ENCODE data around the gene KRT4. TPM values are rescaled to one million over a fixed set of nuclear protein-coding genes. Genes with fewer than 3 reads are reported as not detected.

The KRT4 gene
- total RNA-seq, 3 donors from 2014 or later: not detected

- H3K9me3 Mint-ChIP-seq: no peaks in the 10 kb centered on the region
- ATAC-seq (no peak), DNase-seq (no peak)
- H3K4me3 Mint-ChIP-seq: no peak overlapping the region
- no peaks in the 10 kb centered on the region for H3K36me3 Mint-ChIP-seq (ENCODE audit: insufficient read depth)
- peaks cover 2% of the 10 kb centered on the region for H3K27me3 Mint-ChIP-seq (ENCODE audit: low read depth)
- no peaks in the 10 kb centered on the region for H3K4me1 Mint-ChIP-seq (ENCODE audit: low read depth)
Observed at GRCh38 chr12:52810554-52810953, 3.4 kb downstream of the KRT4 start.

- H3K9me3 Mint-ChIP-seq: no peaks in the 10 kb centered on the region
- H3K4me1 Mint-ChIP-seq (ENCODE audit: low read depth): no peaks in the 10 kb centered on the region
- ATAC-seq (no peak), DNase-seq (no peak)
- no peak overlapping the region for H3K4me3 Mint-ChIP-seq
- peaks cover 2% of the 10 kb centered on the region for H3K27me3 Mint-ChIP-seq (ENCODE audit: low read depth)
- no peaks in the 10 kb centered on the region for H3K36me3 Mint-ChIP-seq (ENCODE audit: insufficient read depth)
Observed at GRCh38 chr12:52809166-52809565, 4.8 kb downstream of the KRT4 start.

GRCh38 chr12:52808573-52809160 is 5.2 kb downstream of the KRT4 start:
- no peaks in the 10 kb centered on the region for H3K4me1 Mint-ChIP-seq (ENCODE audit: low read depth)
- no peaks in the 10 kb centered on the region for H3K9me3 Mint-ChIP-seq

GRCh38 chr12:52807544-52808470 is 6.1 kb downstream of the KRT4 start:
- Mint-ChIP-seq H3K9me3 (no peaks in the 10 kb centered on the region), H3K36me3 (ENCODE audit: insufficient read depth) (no peaks in the 10 kb centered on the region), H3K4me1 (ENCODE audit: low read depth) (no peaks in the 10 kb centered on the region), H3K27me3 (ENCODE audit: low read depth) (peaks cover 2% of the 10 kb centered on the region), H3K4me3 (no peak overlapping the region)
- ATAC-seq (no peak), DNase-seq (no peak)

More at GRCh38 chr12:52808573-52809160, 5.2 kb downstream of the KRT4 start:
- ATAC-seq (no peak), DNase-seq (no peak)
- Mint-ChIP-seq H3K36me3 (ENCODE audit: insufficient read depth) (no peaks in the 10 kb centered on the region), H3K27me3 (ENCODE audit: low read depth) (peaks cover 2% of the 10 kb centered on the region), H3K4me3 (no peak overlapping the region)

GRCh38 chr12:52806821-52807543 is 6.9 kb downstream of the KRT4 start:
- H3K4me1 Mint-ChIP-seq (ENCODE audit: low read depth): no peaks in the 10 kb centered on the region
- ATAC-seq: no peak
- DNase-seq: no peak
- no peaks in the 10 kb centered on the region for H3K9me3 Mint-ChIP-seq
- H3K27me3 Mint-ChIP-seq (ENCODE audit: low read depth): peaks cover 2% of the 10 kb centered on the region
- H3K4me3 Mint-ChIP-seq: no peak overlapping the region
- H3K36me3 Mint-ChIP-seq (ENCODE audit: insufficient read depth): no peaks in the 10 kb centered on the region

GRCh38 chr12:52806169-52806811 is 7.6 kb downstream of the KRT4 start:
- Mint-ChIP-seq H3K4me1 (ENCODE audit: low read depth) (no peaks in the 10 kb centered on the region), H3K36me3 (ENCODE audit: insufficient read depth) (no peaks in the 10 kb centered on the region)
- ATAC-seq: no peak

GRCh38 chr12:52805739-52806138 is 8.2 kb downstream of the KRT4 start:
- no peak for DNase-seq
- Mint-ChIP-seq H3K9me3 (no peaks in the 10 kb centered on the region), H3K4me3 (no peak overlapping the region), H3K27me3 (ENCODE audit: low read depth) (peaks cover 2% of the 10 kb centered on the region), H3K36me3 (ENCODE audit: insufficient read depth) (no peaks in the 10 kb centered on the region), H3K4me1 (ENCODE audit: low read depth) (no peaks in the 10 kb centered on the region)
- ATAC-seq: no peak

More at GRCh38 chr12:52806169-52806811, 7.6 kb downstream of the KRT4 start:
- DNase-seq: no peak
- H3K27me3 Mint-ChIP-seq (ENCODE audit: low read depth): peaks cover 2% of the 10 kb centered on the region
- no peak overlapping the region for H3K4me3 Mint-ChIP-seq
- no peaks in the 10 kb centered on the region for H3K9me3 Mint-ChIP-seq

GRCh38 chr12:52805000-52805399 is 8.9 kb downstream of the KRT4 start:
- Mint-ChIP-seq H3K36me3 (ENCODE audit: insufficient read depth) (no peaks in the 10 kb centered on the region), H3K4me1 (ENCODE audit: low read depth) (no peaks in the 10 kb centered on the region), H3K9me3 (no peaks in the 10 kb centered on the region), H3K27me3 (ENCODE audit: low read depth) (peaks cover 2% of the 10 kb centered on the region), H3K4me3 (no peak overlapping the region)
- ATAC-seq (no peak), DNase-seq (no peak)

- H3K4me3 Mint-ChIP-seq: no peak overlapping the region
- peaks cover 2% of the 10 kb centered on the region for H3K27me3 Mint-ChIP-seq (ENCODE audit: low read depth)
- DNase-seq: no peak
- H3K9me3 Mint-ChIP-seq: no peaks in the 10 kb centered on the region
- no peaks in the 10 kb centered on the region for H3K36me3 Mint-ChIP-seq (ENCODE audit: insufficient read depth)
- no peak for ATAC-seq
- H3K4me1 Mint-ChIP-seq (ENCODE audit: low read depth): no peaks in the 10 kb centered on the region
Observed at GRCh38 chr12:52802442-52802841, 11.5 kb downstream of the KRT4 start.

- DNase-seq: no peak
- Mint-ChIP-seq H3K27me3 (ENCODE audit: low read depth) (peaks cover 2% of the 10 kb centered on the region), H3K36me3 (ENCODE audit: insufficient read depth) (no peaks in the 10 kb centered on the region), H3K4me3 (no peak overlapping the region), H3K4me1 (ENCODE audit: low read depth) (no peaks in the 10 kb centered on the region), H3K9me3 (no peaks in the 10 kb centered on the region)
- ATAC-seq: no peak
Observed at GRCh38 chr12:52801773-52802172, 12.1 kb downstream of the KRT4 start.

GRCh38 chr12:52800259-52800917 is 13.5 kb downstream of the KRT4 start:
- DNase-seq (no peak), ATAC-seq (no peak)
- Mint-ChIP-seq H3K27me3 (ENCODE audit: low read depth) (no peaks in the 10 kb centered on the region), H3K36me3 (ENCODE audit: insufficient read depth) (no peaks in the 10 kb centered on the region), H3K4me1 (ENCODE audit: low read depth) (no peaks in the 10 kb centered on the region), H3K9me3 (no peaks in the 10 kb centered on the region), H3K4me3 (no peak overlapping the region)

- Mint-ChIP-seq H3K4me3 (no peak overlapping the region), H3K4me1 (ENCODE audit: low read depth) (no peaks in the 10 kb centered on the region), H3K9me3 (no peaks in the 10 kb centered on the region), H3K36me3 (ENCODE audit: insufficient read depth) (no peaks in the 10 kb centered on the region), H3K27me3 (ENCODE audit: low read depth) (no peaks in the 10 kb centered on the region)
- ATAC-seq (no peak), DNase-seq (no peak)
Observed at GRCh38 chr12:52799505-52800211, 14.3 kb downstream of the KRT4 start.

- Mint-ChIP-seq H3K27me3 (ENCODE audit: low read depth) (no peaks in the 10 kb centered on the region), H3K36me3 (ENCODE audit: insufficient read depth) (no peaks in the 10 kb centered on the region), H3K4me1 (ENCODE audit: low read depth) (no peaks in the 10 kb centered on the region), H3K9me3 (no peaks in the 10 kb centered on the region), H3K4me3 (no peak overlapping the region)
- ATAC-seq (no peak), DNase-seq (no peak)
Observed at GRCh38 chr12:52798671-52799504, 15.0 kb downstream of the KRT4 start.

Measured in activated T-cell treated with anti-CD3 and anti-CD28 coated beads, Interleukin-2, amount 50 U/mL, for 4 hours (primary cell).